Hepatocyte (in vitro differentiated cells): Measurements from ENCODE around the gene UGT1A10.

Source experiments
- CTCF ChIP-seq: fragments of 200-600 bp; sonication (generic); IDR thresholded peaks from 2 replicates; pipeline ENCODE4 v1.5.1; 2016; ENCODE audit warnings: antibody characterized with exemption, mild to moderate bottlenecking; ENCODE audit not compliant: poor library complexity
- EZH2 ChIP-seq: fragments of 200-600 bp; sonication (generic); IDR thresholded peaks from 2 replicates; pipeline ENCODE4 v1.6.1; 2016; ENCODE audit warnings: antibody characterized with exemption, mild to moderate bottlenecking, borderline replicate concordance
- EZH2phosphoT487 ChIP-seq: fragments of 200-600 bp; sonication (generic); IDR thresholded peaks from one replicate; pipeline ENCODE4 v1.6.1; 2018; ENCODE audit warnings: antibody characterized with exemption, mild to moderate bottlenecking, low read depth, moderate library complexity; ENCODE audit not compliant: unreplicated experiment, severe bottlenecking

GRCh38 chr2:233656443-233656842, 20.2 kb downstream of the UGT1A10 start:
- TF ChIP-seq CTCF (no peak), EZH2 (no peak), EZH2phosphoT487 (no peak)
